ENCODE measurements around the gene NCMAP. TPM values are rescaled to one million over a fixed set of nuclear protein-coding genes. Genes with fewer than 3 reads are reported as not detected.
"Not testable (repeated sequence)": the region's sequence is repeated elsewhere in the genome, so short reads cannot be mapped to it uniquely, and the experiment has no call there.

NCMAP gene
- total RNA-seq, 2 experiments from 2014 or later = 0.05 to 0.07 TPM

GRCh38 chr1:24526045-24526444, 29.8 kb upstream of the NCMAP start:
- Mint-ChIP-seq H3K4me1 (ENCODE audit: low read depth) (peaks cover 54% of the 10 kb centered on the region), H3K27ac (peak overlapping the region; percentile 33), H3K36me3 (peaks cover 18% of the 10 kb centered on the region), H3K9me3 (no peaks in the 10 kb centered on the region), H3K4me3 (no peak overlapping the region), H3K27me3 (no peaks in the 10 kb centered on the region)
- DNase-seq = no peak
- ChIA-PET POLR2A (interaction anchor here (0.6 to 1.6 kb wide), 2 partner anchors 9 to 24 kb away, joined by 3 read pairs; no protein-coding TSS in a partner anchor), CTCF (interaction anchor here (0.8 to 6.7 kb wide), 20 partner anchors 8 to 327 kb away, joined by 3 to 79 read pairs (median 10); partner anchors contain the start of genes NIPAL3, RCAN3 and STPG1)
- intact Hi-C loops (cut with micrococcal nuclease) = no loop called here

DNA sequence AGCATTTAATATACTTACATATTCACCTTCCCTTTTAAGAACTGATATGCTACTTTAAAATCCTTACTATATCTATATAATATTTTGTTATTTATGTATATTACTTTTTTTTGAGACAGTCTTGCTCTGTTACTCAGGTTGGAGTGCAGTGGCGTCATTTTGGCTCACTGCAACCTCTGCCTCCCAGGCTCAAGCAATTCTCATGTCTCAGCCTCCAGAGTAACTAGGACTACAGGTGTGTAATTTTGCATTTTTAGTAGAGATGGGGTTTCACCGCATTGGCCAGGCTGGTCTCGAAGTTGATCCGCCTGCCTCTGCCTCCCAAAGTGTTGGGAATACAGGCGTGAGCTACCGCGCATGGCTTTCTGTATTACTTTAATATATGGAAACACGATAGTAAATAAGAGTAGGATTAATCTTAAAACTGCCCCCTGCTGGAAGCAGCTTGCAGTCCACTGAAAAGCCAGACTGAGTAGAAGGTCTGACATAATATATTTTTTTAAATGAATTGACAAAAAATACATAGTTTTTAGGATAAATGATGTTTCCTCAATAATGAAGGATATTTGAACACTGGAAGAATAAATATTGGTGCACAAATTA, 28.8 kb upstream of the NCMAP start:
- Mint-ChIP-seq H3K27me3 (no peaks in the 10 kb centered on the region), H3K9me3 (no peaks in the 10 kb centered on the region), H3K27ac (no peak overlapping the region), H3K4me1 (ENCODE audit: low read depth) (peaks cover 57% of the 10 kb centered on the region), H3K36me3 (peaks cover 25% of the 10 kb centered on the region), H3K4me3 (no peak overlapping the region)
- intact Hi-C loops (cut with micrococcal nuclease) = no loop called here
- DNase-seq = peak; percentile 58
- ChIA-PET POLR2A (interaction anchor here (1.6 kb wide), 1 partner anchor 10 kb away, joined by 3 read pairs; no protein-coding TSS in a partner anchor), CTCF (interaction anchor here (0.8 to 6.7 kb wide), 25 partner anchors 9 to 329 kb away, joined by 3 to 79 read pairs (median 5); partner anchors contain the start of genes NIPAL3, RCAN3 and STPG1)

GRCh38 chr1:24528744-24529143, 27.1 kb upstream of the NCMAP start:
- H3K4me3 Mint-ChIP-seq = no peak overlapping the region
- CTCF ChIA-PET = interaction anchor here (0.8 to 6.7 kb wide), 5 partner anchors 12 to 330 kb away, joined by 3 to 79 read pairs (median 5); partner anchors contain the start of genes NIPAL3 and STPG1
- H3K27ac Mint-ChIP-seq = peak overlapping the region; percentile 49
- H3K36me3 Mint-ChIP-seq = peaks cover 31% of the 10 kb centered on the region
- H3K27me3 Mint-ChIP-seq = no peaks in the 10 kb centered on the region
- no peaks in the 10 kb centered on the region for H3K9me3 Mint-ChIP-seq
- H3K4me1 Mint-ChIP-seq (ENCODE audit: low read depth) = peaks cover 61% of the 10 kb centered on the region
- intact Hi-C loops (cut with micrococcal nuclease) = no loop called here
- POLR2A ChIA-PET = no interaction called here
- DNase-seq = no peak

- CTCF ChIA-PET = interaction anchor here (1.0 to 6.7 kb wide), 3 partner anchors 11 to 113 kb away, joined by 3 to 79 read pairs (median 4); partner anchors contain the start of genes NIPAL3 and STPG1
- DNase-seq; POLR2A ChIA-PET; H3K27ac Mint-ChIP-seq; H3K27me3 Mint-ChIP-seq; H3K4me3 Mint-ChIP-seq; H3K9me3 Mint-ChIP-seq; intact Hi-C loops (cut with micrococcal nuclease): not testable (repeated sequence)
- Mint-ChIP-seq H3K4me1 (ENCODE audit: low read depth) (peaks cover 66% of the 10 kb centered on the region), H3K36me3 (peaks cover 36% of the 10 kb centered on the region)
These were observed 26.6 kb upstream of the NCMAP start for GRCh38 chr1:24529292-24529691.

GRCh38 chr1:24535021-24535424, 20.9 kb upstream of the NCMAP start:
- H3K4me1 Mint-ChIP-seq (ENCODE audit: low read depth) = peaks cover 76% of the 10 kb centered on the region
- peak; percentile 85 for DNase-seq

DNA sequence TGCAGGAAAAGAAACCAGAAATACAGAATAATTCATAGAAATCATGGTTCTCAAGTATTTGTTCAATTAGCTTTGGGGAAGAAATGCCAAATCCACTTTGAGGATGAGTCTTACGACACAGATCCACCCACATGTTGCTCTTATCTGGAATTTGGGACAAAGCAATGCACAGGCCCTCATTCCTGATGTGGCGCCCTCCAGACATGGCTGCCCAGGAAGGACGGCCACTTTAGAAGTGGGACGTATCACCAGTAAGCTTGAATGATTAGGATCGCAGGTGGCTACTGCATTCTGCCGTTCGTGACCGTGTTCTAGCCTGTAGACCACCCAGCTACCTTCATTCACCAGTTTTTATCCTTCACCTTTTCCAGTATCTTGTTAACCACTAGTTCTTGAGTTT, 20.1 kb upstream of the NCMAP start:
- no peaks in the 10 kb centered on the region for H3K9me3 Mint-ChIP-seq
- peaks cover 53% of the 10 kb centered on the region for H3K36me3 Mint-ChIP-seq
- intact Hi-C loops (cut with micrococcal nuclease) = loop anchor here (1.0 to 2.0 kb wide), 4 partner anchors 33 to 120 kb away; partner anchors contain the start of genes NIPAL3 and RCAN3
- peak overlapping the region; percentile 99 for H3K27ac Mint-ChIP-seq
- peaks cover 79% of the 10 kb centered on the region for H3K4me1 Mint-ChIP-seq (ENCODE audit: low read depth)
- ChIA-PET CTCF (interaction anchor here (1.0 to 5.8 kb wide), 7 partner anchors 10 to 144 kb away, joined by 3 to 40 read pairs (median 9); partner anchors contain the start of genes NIPAL3 and RCAN3), POLR2A (interaction anchor here (0.6 to 3.7 kb wide), 9 partner anchors 22 to 144 kb away, joined by 3 to 23 read pairs (median 5); partner anchors contain the start of genes NIPAL3, RCAN3 and STPG1)
- H3K4me3 Mint-ChIP-seq = peak overlapping the region; percentile 76
- H3K27me3 Mint-ChIP-seq = no peaks in the 10 kb centered on the region
- no peak for DNase-seq

More at GRCh38 chr1:24535021-24535424, 20.9 kb upstream of the NCMAP start:
- H3K27ac Mint-ChIP-seq = peak overlapping the region; percentile 99
- no peaks in the 10 kb centered on the region for H3K27me3 Mint-ChIP-seq
- ChIA-PET CTCF (interaction anchor here (1.2 to 5.8 kb wide), 6 partner anchors 9 to 143 kb away, joined by 3 to 40 read pairs (median 13); partner anchors contain the start of genes NIPAL3 and RCAN3), POLR2A (interaction anchor here (1.0 to 3.7 kb wide), 5 partner anchors 33 to 122 kb away, joined by 3 to 23 read pairs (median 7); partner anchors contain the start of genes NIPAL3, RCAN3 and STPG1)
- intact Hi-C loops (cut with micrococcal nuclease) = loop anchor here (1.0 to 2.0 kb wide), 3 partner anchors 33 to 120 kb away; partner anchors contain the start of genes NIPAL3 and RCAN3
- H3K4me3 Mint-ChIP-seq = peak overlapping the region; percentile 76
- H3K36me3 Mint-ChIP-seq = peaks cover 56% of the 10 kb centered on the region
- no peaks in the 10 kb centered on the region for H3K9me3 Mint-ChIP-seq

DNA sequence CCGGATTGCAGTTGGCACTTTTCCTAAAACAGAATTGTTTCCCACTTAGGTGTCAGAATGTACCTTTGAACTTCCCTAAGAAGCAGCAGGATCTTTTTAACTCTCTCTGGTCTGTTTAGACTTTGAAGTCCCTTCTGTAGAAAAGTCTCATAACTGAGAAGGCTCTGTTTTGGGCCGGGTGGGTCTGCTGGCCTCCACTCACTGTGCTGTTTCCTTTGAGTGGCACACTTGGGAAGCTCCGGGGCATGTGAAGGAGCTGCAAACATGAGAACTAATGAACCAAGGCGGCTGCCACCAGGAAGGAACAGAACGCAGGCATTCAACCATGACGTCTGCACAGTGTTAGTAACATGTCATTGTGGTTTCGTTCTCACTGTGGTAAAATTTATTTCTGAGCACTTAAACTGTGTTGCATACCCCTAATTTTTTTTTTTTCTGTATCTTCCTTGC, 19.5 kb upstream of the NCMAP start:
- H3K4me1 Mint-ChIP-seq (ENCODE audit: low read depth) = peaks cover 83% of the 10 kb centered on the region
- H3K27me3 Mint-ChIP-seq = no peaks in the 10 kb centered on the region
- intact Hi-C loops (cut with micrococcal nuclease) = loop anchor here (1.0 kb wide), 1 partner anchor 48 kb away; no protein-coding TSS in a partner anchor
- DNase-seq = peak; percentile 81
- ChIA-PET POLR2A (interaction anchor here (0.7 to 3.7 kb wide), 7 partner anchors 23 to 123 kb away, joined by 3 to 23 read pairs (median 4); partner anchors contain the start of genes NIPAL3, RCAN3 and STPG1), CTCF (interaction anchor here (0.8 to 5.8 kb wide), 9 partner anchors 11 to 145 kb away, joined by 3 to 40 read pairs (median 4); partner anchors contain the start of genes NIPAL3 and RCAN3)
- H3K9me3 Mint-ChIP-seq = no peaks in the 10 kb centered on the region
- H3K27ac Mint-ChIP-seq = peak overlapping the region; percentile 99
- peaks cover 51% of the 10 kb centered on the region for H3K36me3 Mint-ChIP-seq
- peak overlapping the region; percentile 76 for H3K4me3 Mint-ChIP-seq

DNA sequence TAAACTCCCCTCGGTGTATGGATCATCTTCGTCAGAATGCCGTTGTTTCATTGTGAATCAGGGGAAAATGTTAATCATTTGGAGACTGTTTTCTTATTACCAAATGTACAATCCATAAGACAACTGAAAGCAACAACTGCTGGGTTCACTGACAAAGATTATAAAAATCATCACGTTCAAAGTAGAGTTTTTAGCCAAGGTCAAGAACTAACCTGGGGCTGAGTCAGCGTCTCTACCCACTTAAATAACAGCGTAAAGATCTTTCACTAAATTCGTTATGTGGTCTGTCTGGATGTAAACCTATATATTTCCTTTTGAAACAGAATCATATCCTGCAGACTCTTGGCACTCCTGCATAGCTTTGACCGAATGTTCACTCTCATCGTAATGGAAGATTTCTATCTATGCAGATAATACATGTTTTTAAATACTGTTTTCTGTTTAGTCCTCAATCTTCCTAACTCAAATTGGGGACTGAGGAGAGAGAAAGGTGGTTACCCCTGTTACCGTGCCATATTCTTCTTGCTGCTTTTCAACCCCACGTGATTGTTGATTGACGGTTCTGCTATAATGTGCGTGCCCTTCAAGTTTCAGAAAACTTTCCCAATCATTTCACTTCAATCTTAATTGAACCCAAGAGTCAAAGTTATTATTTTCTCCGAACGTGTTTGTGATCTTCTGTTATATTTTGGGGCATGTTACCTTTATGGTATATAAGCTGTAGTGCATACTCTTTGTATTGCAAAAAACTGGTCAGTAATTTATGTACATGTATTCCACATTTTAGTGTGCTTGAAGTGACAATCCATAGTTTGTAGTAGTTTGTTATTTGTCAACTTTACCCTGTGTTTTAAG, 15.6 kb upstream of the NCMAP start:
- H3K4me1 Mint-ChIP-seq (ENCODE audit: low read depth) = peaks cover 73% of the 10 kb centered on the region
- H3K36me3 Mint-ChIP-seq = peaks cover 23% of the 10 kb centered on the region
- POLR2A ChIA-PET = interaction anchor here (0.6 to 2.1 kb wide), 9 partner anchors 35 to 386 kb away, joined by 3 to 10 read pairs (median 3); partner anchors contain the start of genes RCAN3 and STPG1
- no peaks in the 10 kb centered on the region for H3K9me3 Mint-ChIP-seq
- H3K27me3 Mint-ChIP-seq = no peaks in the 10 kb centered on the region
- intact Hi-C loops (cut with micrococcal nuclease) = loop anchor here (1.0 to 5.0 kb wide), 8 partner anchors 38 to 381 kb away; partner anchors contain the start of genes CLIC4, NIPAL3 and RCAN3
- H3K4me3 Mint-ChIP-seq = peak overlapping the region; percentile 39
- peak overlapping the region; percentile 93 for H3K27ac Mint-ChIP-seq
- CTCF ChIA-PET = interaction anchor here (0.6 to 4.0 kb wide), 15 partner anchors 10 to 341 kb away, joined by 3 to 48 read pairs (median 4); partner anchors contain the start of gene NIPAL3
- peak; percentile 63 for DNase-seq

DNA sequence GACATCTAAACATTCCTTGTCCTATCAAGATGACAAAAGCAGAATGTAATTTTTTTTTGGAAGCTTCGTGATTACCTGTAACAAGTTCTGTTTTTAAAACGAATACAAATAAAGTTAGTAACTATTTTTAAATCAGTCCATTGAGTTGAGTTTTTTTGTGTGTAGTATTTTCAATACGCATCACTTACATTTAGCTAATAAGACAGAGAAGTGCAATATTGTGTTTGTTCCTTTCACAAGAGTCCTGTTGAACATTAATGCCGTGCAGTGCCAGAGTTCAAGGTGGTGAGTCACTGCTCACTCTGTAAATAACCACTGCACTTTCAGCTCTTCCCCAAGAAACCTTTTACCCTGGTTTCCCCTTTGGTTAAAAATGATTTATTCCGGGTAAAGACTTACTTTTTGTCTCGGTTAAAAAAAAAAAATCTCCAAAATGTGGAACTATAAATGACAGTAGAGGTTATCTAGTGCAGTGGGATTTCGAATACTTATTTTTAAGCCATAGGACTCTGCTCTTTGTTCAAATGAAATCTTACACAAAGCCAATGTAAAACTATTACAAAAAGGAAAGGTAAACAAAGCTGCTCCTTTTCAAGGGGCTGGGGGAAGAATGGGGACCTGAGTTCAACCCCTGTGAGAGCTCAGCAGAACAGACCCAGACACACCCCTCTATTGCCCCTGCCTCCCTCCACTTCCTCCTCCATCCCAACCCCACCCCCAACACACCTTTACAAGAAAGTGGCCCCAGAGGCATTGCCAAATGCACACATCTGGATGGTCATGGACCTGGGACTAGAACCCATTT, 14.8 kb upstream of the NCMAP start:
- H3K27me3 Mint-ChIP-seq = no peaks in the 10 kb centered on the region
- POLR2A ChIA-PET = interaction anchor here (0.6 to 2.1 kb wide), 9 partner anchors 35 to 385 kb away, joined by 3 to 10 read pairs (median 3); partner anchors contain the start of genes RCAN3 and STPG1
- no peaks in the 10 kb centered on the region for H3K9me3 Mint-ChIP-seq
- CTCF ChIA-PET = interaction anchor here (0.6 to 4.0 kb wide), 23 partner anchors 9 to 342 kb away, joined by 3 to 48 read pairs (median 4); partner anchors contain the start of genes NIPAL3 and RCAN3
- peak; percentile 56 for DNase-seq
- H3K4me3 Mint-ChIP-seq = peak overlapping the region; percentile 39
- intact Hi-C loops (cut with micrococcal nuclease) = loop anchor here (1.0 to 5.0 kb wide), 9 partner anchors 39 to 380 kb away; partner anchors contain the start of genes CLIC4, NIPAL3 and RCAN3
- H3K36me3 Mint-ChIP-seq = peaks cover 15% of the 10 kb centered on the region
- H3K27ac Mint-ChIP-seq = peak overlapping the region; percentile 93
- H3K4me1 Mint-ChIP-seq (ENCODE audit: low read depth) = peaks cover 72% of the 10 kb centered on the region

DNA sequence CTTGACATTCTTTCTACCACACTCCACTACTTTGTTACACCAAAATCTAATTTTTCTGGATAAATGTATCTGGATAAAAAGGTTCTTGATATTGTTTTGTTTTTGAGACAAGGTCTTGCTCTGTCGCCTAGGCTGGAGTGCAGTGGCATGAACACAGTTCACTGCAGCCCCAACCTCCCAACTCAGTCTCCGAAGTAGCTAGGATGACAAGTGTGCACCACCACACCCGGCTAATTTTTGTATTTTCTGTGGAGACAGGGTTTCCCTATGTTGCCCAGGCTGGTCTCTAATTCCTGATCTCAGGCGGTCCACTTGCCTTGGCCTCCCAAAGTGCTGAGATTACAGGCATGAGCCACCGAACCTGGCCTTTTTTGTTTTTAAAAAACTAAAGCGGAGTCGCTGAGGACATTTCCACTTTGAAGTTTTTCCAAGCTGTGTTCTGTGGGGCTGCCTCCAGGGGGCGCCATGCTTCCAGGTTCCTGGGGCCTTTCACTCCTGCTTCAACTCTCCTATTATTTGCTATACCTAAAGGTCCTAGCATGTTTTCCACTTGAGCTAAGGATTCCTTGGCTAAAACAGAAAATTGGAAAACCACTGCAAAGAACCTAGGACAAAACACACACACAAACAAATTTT, 14.1 kb upstream of the NCMAP start:
- peaks cover 65% of the 10 kb centered on the region for H3K4me1 Mint-ChIP-seq (ENCODE audit: low read depth)
- H3K27me3 Mint-ChIP-seq = no peaks in the 10 kb centered on the region
- H3K4me3 Mint-ChIP-seq = no peak overlapping the region
- CTCF ChIA-PET = interaction anchor here (0.8 to 4.0 kb wide), 18 partner anchors 18 to 343 kb away, joined by 3 to 48 read pairs (median 4); partner anchors contain the start of genes NIPAL3 and RCAN3
- POLR2A ChIA-PET = interaction anchor here (1.0 to 2.1 kb wide), 5 partner anchors 40 to 354 kb away, joined by 3 to 10 read pairs (median 3); partner anchors contain the start of genes RCAN3 and STPG1
- DNase-seq = peak; percentile 58
- H3K27ac Mint-ChIP-seq = peak overlapping the region; percentile 93
- no peaks in the 10 kb centered on the region for H3K9me3 Mint-ChIP-seq
- peaks cover 10% of the 10 kb centered on the region for H3K36me3 Mint-ChIP-seq
- intact Hi-C loops (cut with micrococcal nuclease) = loop anchor here (1.0 to 5.0 kb wide), 6 partner anchors 45 to 379 kb away; partner anchors contain the start of gene CLIC4

All from activated CD4-positive, alpha-beta memory T cell treated with anti-CD3 and anti-CD28 coated beads for 36 hours (primary cell).